K562 (cell line): ENCODE measurements around the gene DDIT3. TPM values are rescaled to one million over a fixed set of nuclear protein-coding genes. Genes with fewer than 3 reads are reported as not detected.
A peak's percentile ranks its signal among the peaks of the same experiment; 100 is the strongest.

ENCODE experiments used
- ATF1 ChIP-seq, 2 experiments: fragments of 450-650 bp in 1 of 2; IDR thresholded peaks; 2 replicates each; pipeline ENCODE4 v1.6.1; 2016; ENCODE audit warnings: missing compliant biosample characterization in 1 of 2, missing genetic modification characterization in 1 of 2
- BRD4 ChIP-seq: fragments of 200-600 bp; sonication (generic); IDR thresholded peaks from 2 replicates; pipeline ENCODE4 v1.6.1; 2017; ENCODE audit warnings: inconsistent platforms
- CBFA2T3 ChIP-seq: fragments of 450-650 bp; IDR thresholded peaks from 2 replicates; pipeline ENCODE4 v1.6.1; 2017
- ELF1 ChIP-seq: fragments of 200-800 bp; sonication (Bioruptor generic); IDR thresholded peaks from 2 replicates; pipeline ENCODE4 v1.6.1; 2016; ENCODE audit warnings: missing genetic modification characterization, missing compliant biosample characterization
- HDAC1 ChIP-seq, 2 experiments: fragments of 450-650 bp; IDR thresholded peaks; 2 replicates each; pipeline ENCODE4 v1.6.1; 2016 to 2017; ENCODE audit warnings: inconsistent platforms in 1 of 2, mild to moderate bottlenecking in 1 of 2, moderate library complexity in 1 of 2
- HDAC3 ChIP-seq: fragments of 450-650 bp; IDR thresholded peaks from 2 replicates; pipeline ENCODE4 v1.6.1; 2018; ENCODE audit warnings: borderline replicate concordance, mild to moderate bottlenecking, moderate library complexity; ENCODE audit not compliant: partially characterized antibody
- HNRNPL ChIP-seq: fragments of 200-400 bp; formaldehyde crosslinking; IDR thresholded peaks from 2 replicates; pipeline ENCODE4 v1.6.1; 2017; ENCODE audit warnings: low read depth, mild to moderate bottlenecking, low read length
- PML ChIP-seq: IDR thresholded peaks from 2 replicates; pipeline ENCODE4 v1.6.1; 2012; ENCODE audit warnings: low read length, inconsistent platforms
- PRDM10 ChIP-seq: fragments of 450-650 bp; IDR thresholded peaks from 2 replicates; pipeline ENCODE4 v1.6.1; 2018; ENCODE audit not compliant: partially characterized antibody
- PTBP1 ChIP-seq: fragments of 200-400 bp; formaldehyde crosslinking; IDR thresholded peaks from 2 replicates; pipeline ENCODE4 v1.6.1; 2017; ENCODE audit warnings: low read depth, low read length
- SIN3A ChIP-seq, 2 experiments: fragments of 150-350 bp in 1 of 2; IDR thresholded peaks; 2 replicates each; pipeline ENCODE4 v1.6.1; 2011 to 2016; ENCODE audit warnings: borderline replicate concordance in 2 of 2, low read depth in 2 of 2, low read length in 2 of 2, mild to moderate bottlenecking in 2 of 2, moderate library complexity in 2 of 2; ENCODE audit not compliant: control insufficient read depth in 1 of 2
- SRSF7 ChIP-seq: fragments of 200-400 bp; formaldehyde crosslinking; optimal IDR thresholded peaks from 2 replicates; pipeline ENCODE3; 2017; ENCODE audit warnings: mild to moderate bottlenecking, low read depth, low read length
- ZNF121 ChIP-seq: sonication (generic); formaldehyde crosslinking; conservative IDR thresholded peaks from 2 replicates; pipeline ENCODE4 v1.8.0; 2022; ENCODE audit warnings: missing genetic modification reagents
- ZNF143 ChIP-seq: sonication (generic); formaldehyde crosslinking; IDR thresholded peaks from 2 replicates; pipeline ENCODE4 v1.9.0; 2022; ENCODE audit warnings: mild to moderate bottlenecking, missing genetic modification reagents
- ZNF23 ChIP-seq: fragments of 250-450 bp; sonication (Bioruptor Pico); IDR thresholded peaks from 2 replicates; pipeline ENCODE4 v1.4.0; 2020; ENCODE audit warnings: mild to moderate bottlenecking
- ZNF445 ChIP-seq: fragments of 250-450 bp; sonication (Bioruptor Pico); IDR thresholded peaks from 2 replicates; pipeline ENCODE4 v1.4.0; 2020; ENCODE audit warnings: low read depth, mild to moderate bottlenecking, moderate library complexity
- ZNF584 ChIP-seq: fragments of 200-800 bp; sonication (Bioruptor generic); IDR thresholded peaks from 2 replicates; pipeline ENCODE4 v1.6.1; 2016; ENCODE audit warnings: low read depth, mild to moderate bottlenecking, missing genetic modification characterization, missing compliant biosample characterization
- polyA plus RNA-seq, 8 experiments: library from polyadenylated mRNA; depleted of rRNA in 4 of 8; stranded (reverse) in 5 of 8; unstranded in 3 of 8; fragments of >200 nt; fragmentation: Nextera tagmentation in 2 of 8; fragmentation: Illumina TruSeq in 1 of 8; extraction: Ambion mirVana in 2 of 8; extraction: Trizol in 1 of 8; gene quantifications; 2 replicates each; pipeline versions ENCODE4 v1.2.1 to v1.2.3, GENCODE V29; 2011 to 2014; ENCODE audit warnings: inconsistent platforms in 1 of 8, missing spikeins in 1 of 8
- total RNA-seq, 7 experiments: library from RNA; depleted of rRNA in 6 of 7; stranded (reverse); fragments of >200 nt in 6 of 7; fragmentation: Illumina TruSeq in 2 of 7; extraction: Trizol in 2 of 7; gene quantifications; 2 replicates each; pipeline versions ENCODE4 v1.2.1 to v1.2.3, GENCODE V29; 2011 to 2021; ENCODE audit warnings: low replicate concordance in 1 of 7
- TF ChIP-seq, protein P1 (sequence below): fragments of 250-450 bp; sonication (Bioruptor Pico); IDR thresholded peaks from 2 replicates; pipeline ENCODE4 v1.8.0; 2021; ENCODE audit warnings: mild to moderate bottlenecking, moderate library complexity
- TF ChIP-seq, protein P2 (sequence below): sonication (generic); formaldehyde crosslinking; IDR thresholded peaks from 2 replicates; pipeline ENCODE4 v1.8.1; 2023; ENCODE audit warnings: missing genetic modification reagents, mild to moderate bottlenecking, borderline replicate concordance

The DDIT3 gene
- total and polyA plus RNA-seq, 9 of the 15 experiments (the other 6 are each of a cell fraction or from before 2014, with no cell fraction given) = 59.1 to 272 (median 89.9) TPM

DNA sequence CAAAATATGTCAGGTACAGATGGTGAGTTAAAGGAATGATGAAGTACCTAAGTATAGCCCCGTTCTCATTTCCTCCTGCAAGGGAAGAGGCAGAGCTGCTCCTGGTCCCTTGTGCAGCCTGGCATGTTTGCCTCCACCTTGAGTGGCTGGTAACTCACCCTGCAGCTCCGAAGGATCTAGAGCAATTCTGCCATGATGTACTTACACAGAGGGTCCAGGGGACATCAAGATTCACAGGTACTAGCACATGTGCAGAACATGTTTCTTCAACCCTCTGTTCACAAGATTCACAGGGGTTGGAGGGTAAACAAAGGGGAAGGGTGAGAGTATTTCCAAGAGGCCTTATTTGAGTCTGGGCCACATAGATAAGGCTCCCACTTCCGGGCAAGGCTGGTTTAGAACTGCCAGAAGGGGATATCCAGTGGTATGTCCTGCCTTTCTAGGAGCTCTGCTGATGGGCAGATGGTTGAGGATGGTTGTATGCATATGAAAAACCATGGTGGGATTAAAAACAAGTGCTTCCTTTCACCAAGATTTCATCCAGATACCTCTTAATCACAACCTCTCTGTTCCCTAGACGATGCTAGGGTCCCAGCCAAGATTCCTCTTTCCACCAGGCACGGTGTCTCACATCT lies 18.9 kb upstream of the DDIT3 start (continued):
- TF ChIP-seq HDAC1 (IDR thresholded peaks at IDR 0.05) (peak in 1 of 2 experiments; percentile 82; a peak in 2 of 4 replicates), PTBP1 (no peak), HNRNPL (no peak), SRSF7 (no peak), CBFA2T3 (peak; percentile 96), ATF1 (CRISPR knock-in tag; IDR thresholded peaks at IDR 0.05) (no peak), ATF1 (tag; IDR thresholded peaks at IDR 0.05) (no peak; the same call in 1 of the 2 replicates), PRDM10 (peak; percentile 92), PML (peak; percentile 93), ZNF445 (CRISPR knock-in tag) (no peak), ZNF143 (CRISPR knock-in tag) (no peak), SIN3A (IDR thresholded peaks at IDR 0.05; ENCODE audit: borderline replicate concordance in 2 of 2, control insufficient read depth in 1 of 2, low read depth in 2 of 2, low read length in 2 of 2) (no peak), BRD4 (no peak), ZNF584 (no peak), HDAC3 (peak; percentile 85), ZNF23 (CRISPR knock-in tag) (0 out of 2 replicates have a peak, but pooled peaks have one; percentile 42), ELF1 (peak; percentile 90), ZNF121 (no peak)
- TF ChIP-seq, protein P1, sequence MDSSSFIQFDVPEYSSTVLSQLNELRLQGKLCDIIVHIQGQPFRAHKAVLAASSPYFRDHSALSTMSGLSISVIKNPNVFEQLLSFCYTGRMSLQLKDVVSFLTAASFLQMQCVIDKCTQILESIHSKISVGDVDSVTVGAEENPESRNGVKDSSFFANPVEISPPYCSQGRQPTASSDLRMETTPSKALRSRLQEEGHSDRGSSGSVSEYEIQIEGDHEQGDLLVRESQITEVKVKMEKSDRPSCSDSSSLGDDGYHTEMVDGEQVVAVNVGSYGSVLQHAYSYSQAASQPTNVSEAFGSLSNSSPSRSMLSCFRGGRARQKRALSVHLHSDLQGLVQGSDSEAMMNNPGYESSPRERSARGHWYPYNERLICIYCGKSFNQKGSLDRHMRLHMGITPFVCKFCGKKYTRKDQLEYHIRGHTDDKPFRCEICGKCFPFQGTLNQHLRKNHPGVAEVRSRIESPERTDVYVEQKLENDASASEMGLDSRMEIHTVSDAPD (CRISPR knock-in tag) = no peak
- TF ChIP-seq, protein P2, sequence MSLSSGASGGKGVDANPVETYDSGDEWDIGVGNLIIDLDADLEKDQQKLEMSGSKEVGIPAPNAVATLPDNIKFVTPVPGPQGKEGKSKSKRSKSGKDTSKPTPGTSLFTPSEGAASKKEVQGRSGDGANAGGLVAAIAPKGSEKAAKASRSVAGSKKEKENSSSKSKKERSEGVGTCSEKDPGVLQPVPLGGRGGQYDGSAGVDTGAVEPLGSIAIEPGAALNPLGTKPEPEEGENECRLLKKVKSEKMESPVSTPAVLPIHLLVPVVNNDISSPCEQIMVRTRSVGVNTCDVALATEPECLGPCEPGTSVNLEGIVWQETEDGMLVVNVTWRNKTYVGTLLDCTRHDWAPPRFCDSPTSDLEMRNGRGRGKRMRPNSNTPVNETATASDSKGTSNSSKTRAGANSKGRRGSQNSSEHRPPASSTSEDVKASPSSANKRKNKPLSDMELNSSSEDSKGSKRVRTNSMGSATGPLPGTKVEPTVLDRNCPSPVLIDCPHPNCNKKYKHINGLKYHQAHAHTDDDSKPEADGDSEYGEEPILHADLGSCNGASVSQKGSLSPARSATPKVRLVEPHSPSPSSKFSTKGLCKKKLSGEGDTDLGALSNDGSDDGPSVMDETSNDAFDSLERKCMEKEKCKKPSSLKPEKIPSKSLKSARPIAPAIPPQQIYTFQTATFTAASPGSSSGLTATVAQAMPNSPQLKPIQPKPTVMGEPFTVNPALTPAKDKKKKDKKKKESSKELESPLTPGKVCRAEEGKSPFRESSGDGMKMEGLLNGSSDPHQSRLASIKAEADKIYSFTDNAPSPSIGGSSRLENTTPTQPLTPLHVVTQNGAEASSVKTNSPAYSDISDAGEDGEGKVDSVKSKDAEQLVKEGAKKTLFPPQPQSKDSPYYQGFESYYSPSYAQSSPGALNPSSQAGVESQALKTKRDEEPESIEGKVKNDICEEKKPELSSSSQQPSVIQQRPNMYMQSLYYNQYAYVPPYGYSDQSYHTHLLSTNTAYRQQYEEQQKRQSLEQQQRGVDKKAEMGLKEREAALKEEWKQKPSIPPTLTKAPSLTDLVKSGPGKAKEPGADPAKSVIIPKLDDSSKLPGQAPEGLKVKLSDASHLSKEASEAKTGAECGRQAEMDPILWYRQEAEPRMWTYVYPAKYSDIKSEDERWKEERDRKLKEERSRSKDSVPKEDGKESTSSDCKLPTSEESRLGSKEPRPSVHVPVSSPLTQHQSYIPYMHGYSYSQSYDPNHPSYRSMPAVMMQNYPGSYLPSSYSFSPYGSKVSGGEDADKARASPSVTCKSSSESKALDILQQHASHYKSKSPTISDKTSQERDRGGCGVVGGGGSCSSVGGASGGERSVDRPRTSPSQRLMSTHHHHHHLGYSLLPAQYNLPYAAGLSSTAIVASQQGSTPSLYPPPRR = no peak
